HG03378 (cell line): ENCODE measurements around the gene HSF2BP.
"Not testable (repeated sequence)": the region's sequence is repeated elsewhere in the genome, so short reads cannot be mapped to it uniquely, and the experiment has no call there.

Experiments used
- ATAC-seq: cut with Tn5 transposase; IDR thresholded peaks from one replicate; pipeline ENCODE4 v1.9.1; 2021; ENCODE audit warnings: mild to moderate bottlenecking, moderate library complexity; ENCODE audit not compliant: unreplicated experiment

Gene HSF2BP

GRCh38 chr21:43687566-43688399 lies 28.5 kb upstream of the HSF2BP start:
- ATAC-seq = no peak

- no peak for ATAC-seq
Measured at GRCh38 chr21:43686811-43687565, 27.7 kb upstream of the HSF2BP start.

- no peak for ATAC-seq
Measured at GRCh38 chr21:43684424-43684823, 25.1 kb upstream of the HSF2BP start.

- ATAC-seq = no peak
Measured at GRCh38 chr21:43681650-43682049, 22.4 kb upstream of the HSF2BP start.

- not testable (repeated sequence) for ATAC-seq
Measured at GRCh38 chr21:43680421-43680820, 21.1 kb upstream of the HSF2BP start.

- ATAC-seq = no peak
Measured at GRCh38 chr21:43679951-43680350, 20.7 kb upstream of the HSF2BP start.

GRCh38 chr21:43676391-43676790 lies 17.1 kb upstream of the HSF2BP start:
- no peak for ATAC-seq

- ATAC-seq = no peak
Measured at GRCh38 chr21:43675871-43676270, 16.6 kb upstream of the HSF2BP start.

- ATAC-seq = no peak
Measured at GRCh38 chr21:43669828-43670605, 10.7 kb upstream of the HSF2BP start.

- no peak for ATAC-seq
Measured at GRCh38 chr21:43667191-43667904, 8.1 kb upstream of the HSF2BP start.

- ATAC-seq = no peak
Measured at GRCh38 chr21:43665879-43666278, 6.6 kb upstream of the HSF2BP start.

GRCh38 chr21:43664358-43664757 lies 5.1 kb upstream of the HSF2BP start:
- no peak for ATAC-seq

GRCh38 chr21:43663033-43663432 lies 3.7 kb upstream of the HSF2BP start:
- no peak for ATAC-seq

GRCh38 chr21:43662286-43662685 lies 3.0 kb upstream of the HSF2BP start:
- no peak for ATAC-seq

- no peak for ATAC-seq
Measured at GRCh38 chr21:43658769-43659135, 536 bp downstream of the HSF2BP start.

GRCh38 chr21:43658088-43658741 lies 1.1 kb downstream of the HSF2BP start:
- ATAC-seq = no peak

GRCh38 chr21:43657355-43658087 lies 1.8 kb downstream of the HSF2BP start:
- ATAC-seq = no peak

- no peak for ATAC-seq
Measured at GRCh38 chr21:43654806-43655489, 4.3 kb downstream of the HSF2BP start.

- ATAC-seq = no peak
Measured at GRCh38 chr21:43653626-43654025, 5.7 kb downstream of the HSF2BP start.
